H9 (cell line): Measurements from ENCODE around the gene TNRC6A. TPM values are rescaled to one million over a fixed set of nuclear protein-coding genes. Genes with fewer than 3 reads are reported as not detected.

Experiments used
- DNase-seq: peaks from one replicate; pipeline ENCODE4 v3.0.0-alpha.2; 2017
- H2AFZ ChIP-seq: one replicate; pipeline ENCODE4 v1.6.1; 2013; ENCODE audit warnings: mild to moderate bottlenecking, low read length, control low read depth, moderate library complexity
- H2AK5ac ChIP-seq: 2 replicates; pipeline ENCODE4 v1.6.1; 2013; ENCODE audit warnings: low read length, control low read depth, mixed read lengths; ENCODE audit not compliant: insufficient read length
- H2BK120ac ChIP-seq: one replicate; pipeline ENCODE4 v1.6.1; 2013; ENCODE audit warnings: low read depth, mild to moderate bottlenecking, low read length, control low read depth, inconsistent platforms; ENCODE audit not compliant: poor library complexity, severe bottlenecking
- H2BK12ac ChIP-seq: 2 replicates; pipeline ENCODE4 v1.6.1; 2013; ENCODE audit warnings: low read length, control low read depth, mixed read lengths, low read depth; ENCODE audit not compliant: insufficient read length
- H2BK15ac ChIP-seq: 2 replicates; pipeline ENCODE4 v1.6.1; 2013; ENCODE audit warnings: low read depth, low read length, control low read depth
- H2BK20ac ChIP-seq: one replicate; pipeline ENCODE4 v1.6.1; 2013; ENCODE audit warnings: low read depth, mild to moderate bottlenecking, low read length, control low read depth, inconsistent platforms; ENCODE audit not compliant: poor library complexity, severe bottlenecking
- H2BK5ac ChIP-seq: 2 replicates; pipeline ENCODE4 v1.6.1; 2013; ENCODE audit warnings: low read length, control low read depth, mixed read lengths; ENCODE audit not compliant: insufficient read length
- H3K14ac ChIP-seq: 2 replicates; pipeline ENCODE4 v1.6.1; 2013; ENCODE audit warnings: low read length, control low read depth; ENCODE audit not compliant: insufficient read depth
- H3K18ac ChIP-seq: 2 replicates; pipeline ENCODE4 v1.6.1; 2013; ENCODE audit warnings: low read depth, mild to moderate bottlenecking, mixed read lengths, low read length, control low read depth; ENCODE audit not compliant: insufficient read length
- H3K23ac ChIP-seq: 2 replicates; pipeline ENCODE4 v1.6.1; 2013; ENCODE audit warnings: low read length, control low read depth, mixed read lengths, low read depth; ENCODE audit not compliant: insufficient read length
- H3K23me2 ChIP-seq: 2 replicates; pipeline ENCODE4 v1.6.1; 2013; ENCODE audit warnings: low read depth, mild to moderate bottlenecking, mixed read lengths, low read length, control low read depth; ENCODE audit not compliant: insufficient read length, poor library complexity, severe bottlenecking
- H3K27ac ChIP-seq: 2 replicates; pipeline ENCODE4 v1.5.1; 2013; ENCODE audit warnings: low read length, control low read depth, mixed read lengths, low read depth; ENCODE audit not compliant: insufficient read length
- H3K27me3 ChIP-seq: 2 replicates; pipeline ENCODE4 v1.6.1; 2013; ENCODE audit warnings: low read length, control low read depth, inconsistent platforms; ENCODE audit not compliant: insufficient read depth
- H3K4ac ChIP-seq: 2 replicates; pipeline ENCODE4 v1.6.1; 2013; ENCODE audit warnings: low read depth, mild to moderate bottlenecking, control low read depth, inconsistent platforms, low read length, moderate library complexity
- H3K4me1 ChIP-seq: 2 replicates; pipeline ENCODE4 v1.6.1; 2013; ENCODE audit warnings: low read length, control low read depth, inconsistent platforms; ENCODE audit not compliant: insufficient read depth
- H3K4me2 ChIP-seq: 2 replicates; pipeline ENCODE4 v1.6.1; 2013; ENCODE audit warnings: low read length, control low read depth, mixed read lengths; ENCODE audit not compliant: insufficient read length, insufficient read depth
- H3K56ac ChIP-seq: 2 replicates; pipeline ENCODE4 v1.6.1; 2013; ENCODE audit warnings: low read depth, mild to moderate bottlenecking, mixed read lengths, low read length, control low read depth; ENCODE audit not compliant: insufficient read length
- H3K79me1 ChIP-seq: 2 replicates; pipeline ENCODE4 v1.6.1; 2013; ENCODE audit warnings: low read depth, mild to moderate bottlenecking, moderate library complexity, low read length, control low read depth, inconsistent platforms; ENCODE audit not compliant: insufficient read depth, poor library complexity, severe bottlenecking
- H3K79me2 ChIP-seq: 2 replicates; pipeline ENCODE4 v1.6.1; 2013; ENCODE audit warnings: low read length, control low read depth, inconsistent platforms; ENCODE audit not compliant: insufficient read depth
- H3K9ac ChIP-seq: 2 replicates; pipeline ENCODE4 v1.6.1; 2013; ENCODE audit warnings: low read length, control low read depth, mixed read lengths; ENCODE audit not compliant: insufficient read length; ENCODE audit errors: extremely low read depth
- H3K9me3 ChIP-seq: one replicate; pipeline ENCODE4 v1.6.1; 2013; ENCODE audit warnings: low read depth, low read length, inconsistent platforms; ENCODE audit not compliant: control insufficient read depth
- H3T11ph ChIP-seq: one replicate; pipeline ENCODE4 v1.6.1; 2013; ENCODE audit warnings: mild to moderate bottlenecking, low read length, control low read depth, inconsistent platforms
- H4K20me1 ChIP-seq: one replicate; pipeline ENCODE4 v1.6.1; 2013; ENCODE audit not compliant: control insufficient read depth, insufficient read length, insufficient read depth
- H4K5ac ChIP-seq: 2 replicates; pipeline ENCODE4 v1.6.1; 2013; ENCODE audit warnings: low read depth, mild to moderate bottlenecking, mixed read lengths, low read length, control low read depth; ENCODE audit not compliant: insufficient read length
- H4K8ac ChIP-seq: replicated peaks from 2 replicates; pipeline ENCODE4 v1.6.1; 2013; ENCODE audit warnings: low read length, control low read depth, mixed read lengths, low read depth; ENCODE audit not compliant: insufficient read length
- H4K91ac ChIP-seq: 2 replicates; pipeline ENCODE4 v1.6.1; 2013; ENCODE audit warnings: low read depth, mild to moderate bottlenecking, moderate library complexity, mixed read lengths, low read length, control low read depth; ENCODE audit not compliant: insufficient read length
- H3K27ac Mint-ChIP-seq, 3 experiments: 2 replicates in 2 of 3; 3 replicates in 1 of 3; pipeline ENCODE4 v1.8.0; 2020 to 2021; ENCODE audit warnings: mixed read lengths in 3 of 3, mild to moderate bottlenecking in 1 of 3, moderate library complexity in 1 of 3
- H3K27me3 Mint-ChIP-seq: 2 replicates; pipeline ENCODE4 v1.8.0; 2021; ENCODE audit warnings: low read depth, mild to moderate bottlenecking, moderate library complexity, mixed read lengths
- H3K36me3 Mint-ChIP-seq, 3 experiments: 2 replicates in 2 of 3; 3 replicates in 1 of 3; pipeline ENCODE4 v1.8.0; 2020 to 2021; ENCODE audit warnings: low read depth in 3 of 3, mixed read lengths in 3 of 3; ENCODE audit not compliant: insufficient read depth in 1 of 3
- H3K4me1 Mint-ChIP-seq, 2 experiments: 2 replicates each; pipeline ENCODE4 v1.8.0; 2020; ENCODE audit warnings: mixed read lengths in 2 of 2
- H3K4me3 Mint-ChIP-seq, 2 experiments: 2 replicates in 1 of 2; 3 replicates in 1 of 2; pipeline ENCODE4 v1.8.0; 2020 to 2021; ENCODE audit warnings: mild to moderate bottlenecking in 2 of 2, mixed read lengths in 2 of 2, moderate library complexity in 1 of 2
- H3K9me3 Mint-ChIP-seq, 2 experiments: 2 replicates in 1 of 2; 3 replicates in 1 of 2; pipeline ENCODE4 v1.8.0; 2020; ENCODE audit warnings: mild to moderate bottlenecking in 2 of 2, mixed read lengths in 2 of 2, moderate library complexity in 1 of 2
- CTCF ChIP-seq: fragments of 200-600 bp; sonication (generic); conservative IDR thresholded peaks from 3 replicates; pipeline ENCODE4 v1.8.0; 2021; ENCODE audit warnings: antibody characterized with exemption, mild to moderate bottlenecking
- WGBS: extraction: QIAGEN DNeasy Blood & Tissue Kit; methylation state at CpG from one replicate; pipeline ENCODE4 v1.1.7; 2013; ENCODE audit warnings: missing lambda C conversion rate, low lambda C conversion rate, mixed read lengths; ENCODE audit not compliant: insufficient read length; ENCODE audit errors: extremely low coverage; 5-methylcytosine and 5-hydroxymethylcytosine counted together
- total RNA-seq: library from RNA; stranded (reverse); gene quantifications from 2 replicates; pipeline ENCODE4 v1.2.1, GENCODE V29; 2021

The TNRC6A gene
- total RNA-seq, 1 experiment from 2014 or later = 114 TPM

- H2AFZ ChIP-seq = no peak overlapping the region
- Mint-ChIP-seq H3K4me1 (no peaks in the 10 kb centered on the region), H3K27me3 (peaks cover 2% of the 10 kb centered on the region), H3K4me3 (no peak overlapping the region), H3K9me3 (no peaks in the 10 kb centered on the region), H3K27ac (no peak overlapping the region), H3K36me3 (no peaks in the 10 kb centered on the region)
- no peak overlapping the region for H4K5ac ChIP-seq
- no peak for DNase-seq
- H3K79me1 ChIP-seq = no peaks in the 10 kb centered on the region
- H4K8ac ChIP-seq = no peak overlapping the region
- no peak overlapping the region for H4K91ac ChIP-seq
- no peak overlapping the region for H2AK5ac ChIP-seq
- H2BK120ac ChIP-seq = no peak overlapping the region
- no peak for TF ChIP-seq CTCF
- H3K4ac ChIP-seq = no peak overlapping the region
- H3K4me2 ChIP-seq = no peak overlapping the region
- H3K18ac ChIP-seq = no peak overlapping the region
- no peak overlapping the region for H3T11ph ChIP-seq
- no peak overlapping the region for H3K27ac ChIP-seq
- H3K56ac ChIP-seq = no peak overlapping the region
- H2BK12ac ChIP-seq = no peak overlapping the region
- WGBS = no CpG with 5 or more reads among the region's 5 CpGs
- H3K27me3 ChIP-seq = no peaks in the 10 kb centered on the region
- H2BK20ac ChIP-seq = no peak overlapping the region
- no peak overlapping the region for H3K9ac ChIP-seq
- no peaks in the 10 kb centered on the region for H3K9me3 ChIP-seq
- H2BK5ac ChIP-seq = no peak overlapping the region
- no peak overlapping the region for H3K23ac ChIP-seq
- no peaks in the 10 kb centered on the region for H4K20me1 ChIP-seq
- no peak overlapping the region for H2BK15ac ChIP-seq
- no peak overlapping the region for H3K14ac ChIP-seq
- H3K79me2 ChIP-seq = no peaks in the 10 kb centered on the region
- H3K4me1 ChIP-seq = no peaks in the 10 kb centered on the region
- H3K23me2 ChIP-seq = no peaks in the 10 kb centered on the region
Observed at GRCh38 chr16:24871891-24872290, 142.4 kb downstream of the TNRC6A start.
